CD1c-positive myeloid dendritic cell (primary cell): ENCODE data around the gene STIP1.

Experiments used
- DNase-seq: peaks from one replicate; pipeline ENCODE4 v3.0.0-alpha.2; 2016; ENCODE audit errors: extremely low spot score

STIP1 gene

DNA sequence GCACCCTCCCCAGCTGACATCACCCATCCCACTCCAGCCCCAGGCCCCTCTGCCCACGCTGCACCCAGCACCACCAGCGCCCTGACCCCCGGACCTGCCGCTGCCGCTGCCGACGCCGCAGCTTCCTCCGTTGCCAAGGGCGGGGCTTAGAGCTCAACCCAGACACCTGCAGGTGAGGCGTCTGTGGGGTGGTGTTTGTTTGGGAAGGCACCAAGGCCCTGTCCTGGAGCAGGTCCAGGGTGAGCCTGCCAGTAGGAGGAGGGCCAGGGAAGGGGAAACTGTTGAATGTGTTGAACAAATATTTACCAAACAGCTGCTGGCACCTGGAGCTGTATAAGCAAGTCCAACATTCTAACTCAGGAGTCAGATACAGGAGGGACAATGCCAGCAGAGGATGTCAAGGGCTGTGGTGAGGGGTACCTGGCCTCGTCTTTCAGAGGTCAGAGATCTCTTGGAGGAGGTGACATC, 51.5 kb downstream of the STIP1 start:
- DNase-seq: no peak

DNA sequence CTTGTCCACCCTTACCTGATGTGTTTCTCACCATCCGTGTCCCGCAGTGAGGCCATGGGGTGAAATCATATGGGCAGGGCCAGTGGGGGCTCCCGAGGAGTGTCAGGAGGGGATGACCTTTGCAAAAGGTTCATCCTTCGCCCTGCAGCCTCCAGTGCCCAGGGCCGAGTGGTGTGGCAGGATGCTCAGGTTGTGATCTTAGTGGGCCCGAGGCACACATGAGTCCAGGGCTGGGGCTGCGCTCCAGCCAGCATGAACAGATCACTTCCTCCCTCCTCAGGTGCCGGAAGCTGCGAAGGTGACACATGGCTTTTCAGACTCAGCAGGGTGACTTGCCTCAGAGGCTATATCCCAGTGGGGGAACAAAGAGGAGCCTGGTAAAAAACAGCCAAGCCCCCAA, 52.1 kb downstream of the STIP1 start:
- no peak for DNase-seq

DNA sequence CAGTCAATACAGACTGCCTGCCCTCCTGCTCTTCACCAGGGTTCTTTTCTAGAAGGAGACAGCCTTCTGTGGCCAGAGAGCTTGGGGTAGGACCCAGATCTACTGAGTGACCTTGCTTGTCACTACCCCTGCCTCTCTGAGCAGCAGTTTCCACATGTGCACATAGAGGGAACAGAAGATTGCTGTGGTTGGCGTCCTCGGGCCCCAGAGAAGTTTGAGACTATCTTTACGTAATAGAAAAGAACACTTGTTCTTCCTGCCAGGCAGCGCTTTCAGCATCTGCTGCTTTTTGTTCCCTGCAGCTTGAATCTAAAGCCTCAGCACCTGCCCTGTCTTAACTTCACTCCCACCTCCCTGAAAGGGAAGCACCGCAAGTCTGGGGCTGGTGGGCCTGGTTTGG, 53.0 kb downstream of the STIP1 start:
- DNase-seq: peak; percentile 62

DNA sequence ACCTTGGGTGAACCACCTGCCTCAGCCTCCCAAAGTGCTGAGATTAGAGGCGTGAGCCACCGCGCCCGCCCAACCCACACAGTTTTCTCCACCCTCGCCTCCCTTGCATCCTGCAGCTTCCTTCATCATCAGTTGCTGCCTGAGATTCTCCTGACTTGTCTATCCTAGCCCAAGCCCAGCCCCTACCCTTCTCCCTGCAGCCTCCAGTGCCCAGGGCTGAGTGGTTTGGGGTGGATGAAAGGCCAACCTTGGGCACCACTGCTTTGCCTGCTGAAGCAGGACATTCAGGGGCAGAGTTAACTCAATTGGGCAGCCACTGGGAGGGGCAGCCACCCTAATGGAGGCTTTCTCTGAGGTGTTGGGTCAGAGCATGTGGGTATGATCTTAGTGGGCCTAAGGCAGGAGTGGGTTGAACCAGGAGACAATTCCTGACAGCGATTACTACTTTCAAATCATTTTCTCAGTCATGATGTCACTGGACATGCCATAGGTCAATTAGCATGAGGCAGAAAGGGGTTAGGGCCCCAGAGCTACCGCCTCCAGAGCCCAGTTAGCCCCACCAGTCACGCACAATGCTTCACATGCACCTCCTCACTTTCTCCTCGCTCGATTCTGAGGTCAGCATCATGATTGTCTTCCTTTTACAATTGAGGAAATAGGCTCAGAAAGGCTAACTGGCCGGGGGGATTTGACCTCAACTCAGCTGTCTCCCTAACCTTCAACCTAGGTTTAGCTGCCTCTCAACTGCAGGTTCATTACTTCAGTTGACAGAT, 53.9 kb downstream of the STIP1 start:
- peak; percentile 97 for DNase-seq

- DNase-seq: peak; percentile 99
These were observed 54.7 kb downstream of the STIP1 start, which contains the start of gene FKBP2 for GRCh38 chr11:64240435-64241240. TSS of gene FKBP2 (plus strand) at chr11:64241095. CDS start at chr11:64242388, 1,293 bp downstream.

DNA sequence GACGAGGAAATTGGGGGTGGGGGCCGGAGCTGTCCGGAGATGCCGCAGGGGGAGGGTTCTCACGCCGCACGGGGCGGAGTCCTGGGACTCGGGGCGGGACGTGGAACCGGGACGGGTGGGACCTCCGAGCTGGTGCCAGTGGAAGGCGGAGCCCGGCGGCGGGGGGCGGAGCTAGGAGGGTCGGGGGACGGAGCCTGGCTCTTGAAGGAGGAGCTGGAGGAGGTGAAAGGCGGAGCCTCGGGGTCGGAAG, 55.2 kb downstream of the STIP1 start:
- peak; percentile 99 for DNase-seq

GRCh38 chr11:64241491-64242374, 55.8 kb downstream of the STIP1 start:
- DNase-seq: peak; percentile 39

- DNase-seq: no peak
These were observed 57.4 kb downstream of the STIP1 start for GRCh38 chr11:64243236-64243854.

DNA sequence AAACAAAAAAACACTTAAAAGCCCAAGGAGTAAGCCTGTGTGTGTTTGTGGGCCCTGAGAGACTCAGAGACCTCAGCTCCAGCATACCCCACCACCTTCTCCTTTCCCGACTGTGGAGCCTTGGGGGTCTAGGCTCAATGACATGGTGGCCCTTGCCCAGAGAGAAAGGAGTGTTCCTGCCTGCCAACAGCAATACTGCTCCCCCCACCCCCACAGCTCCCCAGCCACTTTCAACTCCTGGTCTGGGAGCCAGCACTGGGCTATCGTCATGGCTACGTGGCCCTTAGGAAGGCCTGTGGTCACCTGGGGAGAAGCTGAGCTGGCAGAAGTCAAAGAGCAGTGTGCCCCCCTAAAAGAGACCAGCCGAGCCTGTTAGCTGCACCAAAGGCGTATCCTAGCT, 58.1 kb downstream of the STIP1 start:
- DNase-seq: no peak

DNA sequence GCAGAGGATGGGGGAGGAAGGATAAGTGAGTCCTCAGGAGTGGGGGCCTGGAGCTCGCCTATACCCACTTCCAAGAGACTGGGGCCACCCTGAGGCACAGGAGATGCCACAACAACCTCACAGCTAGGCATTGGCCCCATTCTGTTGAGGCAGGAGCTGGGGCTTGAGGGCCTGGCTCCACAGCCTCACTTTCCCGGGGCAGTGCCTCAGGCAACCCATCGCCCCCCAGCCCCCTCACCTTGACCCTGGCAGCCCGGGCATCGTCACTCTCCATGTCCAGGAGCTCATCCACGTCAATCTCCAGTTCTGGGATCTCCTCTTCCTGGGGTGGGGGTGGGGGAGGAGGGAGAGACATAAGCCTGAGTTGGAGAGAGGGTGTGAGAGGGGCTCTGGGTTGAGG, 59.0 kb downstream of the STIP1 start:
- no peak for DNase-seq

DNA sequence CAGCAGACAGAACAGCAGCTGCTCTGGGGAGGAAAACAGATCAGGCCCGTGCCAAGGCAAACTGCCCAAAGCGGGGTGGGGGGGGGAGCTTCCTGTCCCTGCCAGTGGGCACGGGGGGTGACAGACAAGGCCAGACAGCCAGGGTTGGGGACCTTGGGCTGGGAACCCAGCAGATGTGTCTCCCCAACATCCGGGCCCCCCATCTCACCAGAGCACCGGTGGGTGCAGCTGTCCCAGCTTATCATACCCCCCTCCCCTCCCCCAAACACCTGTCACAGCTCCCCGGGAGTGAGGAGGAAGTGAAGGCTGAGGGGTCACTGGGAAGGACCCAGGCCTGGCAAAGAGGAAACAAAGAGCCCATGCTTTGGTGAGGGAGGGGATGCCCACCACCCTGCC, 59.4 kb downstream of the STIP1 start:
- no peak for DNase-seq

DNA sequence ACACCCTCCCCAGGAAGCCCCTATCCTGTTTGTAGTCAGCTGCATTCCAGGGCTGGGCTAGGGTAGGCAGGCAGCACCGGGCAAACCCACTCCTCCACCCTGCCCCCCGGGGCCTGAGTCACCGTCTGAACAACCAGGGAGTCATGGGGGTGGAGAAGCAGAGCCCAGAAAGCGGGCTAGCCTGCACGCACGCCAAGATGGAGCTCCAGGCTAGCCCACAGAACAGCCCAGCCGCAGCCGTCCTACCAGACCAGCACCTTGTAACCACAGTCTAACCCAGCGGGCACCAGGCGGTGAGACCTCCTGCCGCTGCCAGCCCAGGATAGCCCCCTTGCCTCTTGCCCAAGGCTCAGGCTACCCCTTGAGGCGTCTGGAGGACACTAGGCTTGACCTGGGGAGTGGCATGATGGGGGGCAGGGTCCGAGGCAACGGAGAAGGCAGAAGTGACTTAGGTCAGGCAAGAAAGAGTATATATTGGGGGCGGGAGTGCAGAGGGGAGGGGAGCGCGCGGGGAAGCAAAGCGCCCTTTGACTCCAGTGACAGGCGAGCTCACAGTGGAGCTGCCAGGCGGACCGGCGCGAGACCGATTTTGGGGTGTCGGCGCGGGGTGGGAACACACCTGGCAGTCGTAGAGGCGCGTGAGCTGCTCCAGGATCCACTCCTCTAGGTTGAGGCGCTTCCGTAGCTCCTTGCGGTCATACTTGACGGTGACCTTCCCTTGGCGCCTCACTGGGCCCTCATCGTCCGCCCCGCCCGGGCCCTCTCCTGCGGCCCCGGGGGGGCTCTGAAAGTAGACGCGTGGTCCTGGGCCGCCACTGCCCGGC, 60.0 kb downstream of the STIP1 start:
- DNase-seq: peak; percentile 73

DNA sequence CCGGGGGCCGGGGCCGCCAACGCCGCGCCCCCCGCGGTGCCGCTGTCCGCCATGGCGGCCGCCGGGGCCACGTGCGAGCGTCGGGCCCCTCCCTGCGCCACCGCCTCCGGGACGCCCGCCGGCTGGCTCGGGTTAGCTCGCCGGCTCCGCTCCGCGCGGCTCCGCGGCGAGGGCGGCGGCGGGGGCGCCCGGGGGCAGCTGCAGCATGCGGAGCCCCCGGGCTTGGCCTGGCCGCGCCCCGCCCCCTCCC, 60.6 kb downstream of the STIP1 start:
- DNase-seq: peak; percentile 27

GRCh38 chr11:64246871-64247728, 61.1 kb downstream of the STIP1 start, which contains the start of gene PPP1R14B:
TSS of gene PPP1R14B (minus strand) at chr11:64246943. CDS start at chr11:64246673, 270 bp downstream.
- DNase-seq: peak; percentile 91

DNA sequence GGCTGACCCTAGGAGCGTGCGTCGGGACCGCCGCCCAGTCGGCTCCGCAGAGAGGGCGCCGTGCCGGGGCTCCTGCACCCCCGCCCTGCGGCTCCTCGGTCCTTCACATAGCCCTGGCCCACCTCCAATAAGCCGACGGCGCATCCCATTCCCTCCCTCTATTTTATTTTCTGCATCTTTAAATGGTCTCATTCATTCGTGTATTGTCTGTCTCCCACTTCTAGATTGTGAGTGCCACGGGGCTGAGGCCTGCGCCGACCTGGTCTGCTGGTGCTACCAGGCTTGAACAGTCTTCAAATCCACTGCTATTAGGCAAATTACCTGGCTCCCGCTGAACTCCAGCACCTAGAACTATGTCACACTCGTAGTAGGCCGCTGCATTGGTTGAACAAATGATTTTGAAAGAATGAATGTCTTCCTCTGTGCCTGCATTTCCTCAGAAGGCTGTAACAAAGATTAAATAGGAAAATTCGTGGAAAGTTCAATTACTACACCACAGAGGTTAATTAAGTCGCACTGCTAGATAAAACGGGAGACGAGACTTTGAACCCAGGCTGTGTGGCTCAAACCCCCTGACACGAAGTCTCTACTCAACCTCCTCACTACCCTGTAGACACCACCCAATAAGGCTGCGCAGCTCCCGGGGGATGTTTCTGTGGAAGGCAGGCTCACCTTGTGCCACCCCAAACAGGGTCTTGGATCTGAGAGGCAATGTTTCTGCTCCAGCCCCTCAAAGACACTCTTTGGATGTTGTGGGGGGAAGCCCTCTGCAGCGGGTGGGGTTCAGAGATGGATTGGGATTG, 62.0 kb downstream of the STIP1 start:
- DNase-seq: no peak

DNA sequence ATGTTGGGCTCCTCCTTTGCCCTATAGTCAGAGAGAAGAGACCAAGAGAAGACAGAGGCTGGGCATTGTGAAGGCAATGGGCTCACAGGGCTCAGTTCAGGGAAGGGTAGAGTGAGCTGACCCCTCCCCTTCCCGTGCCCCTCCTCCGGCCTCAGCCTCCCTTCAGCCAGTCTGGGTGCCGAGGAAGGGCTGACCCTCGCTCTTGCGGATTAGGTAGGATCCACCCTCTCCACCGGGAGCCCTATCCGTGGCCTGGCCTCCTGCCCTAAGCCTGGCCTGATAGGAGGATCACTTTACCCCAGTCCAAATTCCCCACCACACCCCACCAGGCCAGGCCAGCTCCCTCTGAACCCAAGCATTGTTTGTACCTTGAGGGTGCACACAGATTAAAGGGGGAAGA, 62.6 kb downstream of the STIP1 start:
- no peak for DNase-seq

DNA sequence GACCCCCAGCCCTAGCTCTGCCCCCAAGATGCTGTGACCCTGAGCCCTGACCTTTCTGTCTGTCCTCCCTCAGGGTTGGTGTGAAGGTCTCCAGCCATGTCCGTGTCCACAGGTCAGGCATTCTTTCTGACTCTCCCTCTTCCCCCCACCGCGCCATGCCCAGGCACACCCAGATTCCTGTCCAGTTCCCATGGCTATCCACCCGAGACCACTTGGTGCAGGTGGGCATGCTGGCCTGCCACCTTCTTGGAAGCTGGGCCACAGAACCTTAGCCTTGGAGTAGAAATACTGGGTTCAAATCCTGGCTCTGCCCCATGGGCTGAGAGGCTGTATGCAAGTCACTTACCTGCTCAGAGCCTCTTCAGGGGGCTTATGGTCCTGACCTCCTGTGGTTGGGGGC, 63.1 kb downstream of the STIP1 start:
- no peak for DNase-seq

GRCh38 chr11:64249563-64250414, 63.8 kb downstream of the STIP1 start:
- DNase-seq: no peak
